GM23338 (cell line): ENCODE measurements around the gene DIAPH3. TPM values are rescaled to one million over a fixed set of nuclear protein-coding genes. Genes with fewer than 3 reads are reported as not detected.

ENCODE experiments used
- ATAC-seq: fragments of 200-7000 bp; cut with Tn5 transposase; 3 replicates; pipeline ENCODE4 v1.9.1; 2020
- DNase-seq: peaks from one replicate; pipeline ENCODE4 v3.0.0-alpha.2; 2015; ENCODE audit warnings: low spot score
- H2AFZ ChIP-seq: fragments of 200-600 bp; sonication (generic); 2 replicates; pipeline ENCODE4 v1.8.0; 2016; ENCODE audit warnings: antibody characterized with exemption, mild to moderate bottlenecking, moderate library complexity
- H3F3A ChIP-seq: fragments of 200-600 bp; sonication (generic); replicated peaks from 2 replicates; pipeline ENCODE4 v1.8.0; 2017; ENCODE audit warnings: antibody characterized with exemption, mixed run types, low read depth
- H3K27ac ChIP-seq: fragments of 200-600 bp; sonication (generic); 2 replicates; pipeline ENCODE4 v1.6.1; 2016; ENCODE audit warnings: low read depth
- H3K27me3 ChIP-seq: fragments of 200-600 bp; sonication (generic); 2 replicates; pipeline ENCODE4 v1.8.0; 2016; ENCODE audit warnings: mild to moderate bottlenecking, mixed run types, moderate library complexity; ENCODE audit not compliant: insufficient read depth
- H3K36me3 ChIP-seq: fragments of 200-600 bp; sonication (generic); 2 replicates; pipeline ENCODE4 v1.8.0; 2016; ENCODE audit warnings: mild to moderate bottlenecking; ENCODE audit not compliant: insufficient read depth
- H3K4me1 ChIP-seq: fragments of 200-600 bp; sonication (generic); 2 replicates; pipeline ENCODE4 v1.8.0; 2016; ENCODE audit warnings: mild to moderate bottlenecking, moderate library complexity; ENCODE audit not compliant: insufficient read depth
- H3K4me2 ChIP-seq: fragments of 200-600 bp; sonication (generic); 2 replicates; pipeline ENCODE4 v1.7.1; 2017; ENCODE audit warnings: mixed run types
- H3K4me3 ChIP-seq: fragments of 200-600 bp; sonication (generic); 2 replicates; pipeline ENCODE4 v1.6.1; 2016; ENCODE audit warnings: mixed run types
- H3K79me2 ChIP-seq: fragments of 200-600 bp; sonication (generic); replicated peaks from 2 replicates; pipeline ENCODE4 v1.8.0; 2017; ENCODE audit warnings: mild to moderate bottlenecking; ENCODE audit not compliant: insufficient read depth
- H3K9me2 ChIP-seq: fragments of 200-600 bp; sonication (generic); 2 replicates; pipeline ENCODE4 v1.8.0; 2017; ENCODE audit not compliant: insufficient read depth
- H4K20me1 ChIP-seq: fragments of 200-600 bp; sonication (generic); replicated peaks from 2 replicates; pipeline ENCODE4 v1.8.0; 2017; ENCODE audit warnings: mild to moderate bottlenecking; ENCODE audit not compliant: insufficient read depth
- H3K27ac Mint-ChIP-seq: 2 replicates; pipeline ENCODE4 v1.8.0; 2020; ENCODE audit warnings: inconsistent platforms, mild to moderate bottlenecking, moderate library complexity, mixed read lengths
- H3K27me3 Mint-ChIP-seq: 3 replicates; pipeline ENCODE4 v1.8.0; 2022; ENCODE audit warnings: low read depth, mild to moderate bottlenecking, moderate library complexity, mixed read lengths, inconsistent platforms; ENCODE audit not compliant: insufficient read depth, poor library complexity
- H3K36me3 Mint-ChIP-seq: 3 replicates; pipeline ENCODE4 v1.8.0; 2021; ENCODE audit warnings: low read depth, mild to moderate bottlenecking, inconsistent platforms, moderate library complexity, mixed read lengths
- H3K4me1 Mint-ChIP-seq: 3 replicates; pipeline ENCODE4 v1.8.0; 2020; ENCODE audit warnings: mild to moderate bottlenecking, inconsistent platforms, mixed read lengths
- H3K4me3 Mint-ChIP-seq: 3 replicates; pipeline ENCODE4 v1.8.0; 2021; ENCODE audit warnings: moderate library complexity, mild to moderate bottlenecking, inconsistent platforms, mixed read lengths
- H3K9me3 Mint-ChIP-seq: 3 replicates; pipeline ENCODE4 v1.8.0; 2020; ENCODE audit warnings: moderate library complexity, mild to moderate bottlenecking, inconsistent platforms, mixed read lengths
- CREB1 ChIP-seq: fragments of 250-450 bp; sonication (Bioruptor Pico); IDR thresholded peaks from 2 replicates; pipeline ENCODE4 v1.5.0; 2020; ENCODE audit warnings: low read depth, mild to moderate bottlenecking, moderate library complexity
- CTCF ChIP-seq, 2 experiments: fragments of 200-600 bp in 1 of 2; sonication (generic) in 1 of 2; conservative IDR thresholded peaks; 2 replicates each; pipeline versions ENCODE4 v1.5.1 to v1.6.1; 2016 to 2017; ENCODE audit warnings: antibody characterized with exemption in 2 of 2, low read depth in 2 of 2, mild to moderate bottlenecking in 2 of 2, moderate library complexity in 1 of 2
- ETS1 ChIP-seq: IDR thresholded peaks from 2 replicates; pipeline ENCODE4 v1.6.1; 2016; ENCODE audit warnings: antibody characterized with exemption
- EZH2 ChIP-seq: fragments of 200-600 bp; sonication (generic); IDR thresholded peaks from one replicate; pipeline ENCODE4 v1.8.0; 2017; ENCODE audit warnings: antibody characterized with exemption, mild to moderate bottlenecking, low read depth; ENCODE audit not compliant: unreplicated experiment
- EZH2phosphoT487 ChIP-seq: fragments of 200-600 bp; sonication (generic); IDR thresholded peaks from one replicate; pipeline ENCODE4 v1.8.1; 2018; ENCODE audit warnings: antibody characterized with exemption; ENCODE audit not compliant: unreplicated experiment
- JUNB ChIP-seq: IDR thresholded peaks from one replicate; pipeline ENCODE4 v1.6.1; 2016; ENCODE audit warnings: antibody characterized with exemption; ENCODE audit not compliant: unreplicated experiment
- NANOG ChIP-seq: IDR thresholded peaks from 2 replicates; pipeline ENCODE4 v1.6.1; 2016; ENCODE audit warnings: antibody characterized with exemption, borderline replicate concordance
- POLR2AphosphoS5 ChIP-seq: IDR thresholded peaks from 2 replicates; pipeline ENCODE4 v1.6.1; 2016; ENCODE audit warnings: antibody characterized with exemption, low read depth
- REST ChIP-seq: IDR thresholded peaks from one replicate; pipeline ENCODE4 v1.6.1; 2018; ENCODE audit warnings: antibody characterized with exemption; ENCODE audit not compliant: unreplicated experiment
- STAT1 ChIP-seq: IDR thresholded peaks from one replicate; pipeline ENCODE4 v1.6.1; 2016; ENCODE audit warnings: antibody characterized with exemption; ENCODE audit not compliant: unreplicated experiment
- ZNF114 ChIP-seq: fragments of 250-450 bp; sonication (Bioruptor Pico); IDR thresholded peaks from 2 replicates; pipeline ENCODE4 v1.5.0; 2020; ENCODE audit warnings: mild to moderate bottlenecking, moderate library complexity
- ZNF331 ChIP-seq: fragments of 250-450 bp; sonication (Bioruptor Pico); IDR thresholded peaks from 2 replicates; pipeline ENCODE4 v1.5.0; 2020; ENCODE audit warnings: low read depth, mild to moderate bottlenecking, moderate library complexity
- polyA plus RNA-seq: library from polyadenylated mRNA; unstranded; fragments of >200 nt; fragmentation: Nextera tagmentation; extraction: Ambion mirVana; gene quantifications from 2 replicates; pipeline ENCODE4 v1.2.1, GENCODE V29; 2016
- total RNA-seq: library from RNA; depleted of rRNA; stranded (reverse); fragments of >200 nt; shearing (Covaris generic); gene quantifications from 2 replicates; pipeline ENCODE4 v1.2.3, GENCODE V29; 2014

Gene DIAPH3
- total and polyA plus RNA-seq, 2 experiments from 2014 or later = 23.4 to 30.2 TPM

- DNase-seq = no peak
- H2AFZ ChIP-seq = no peak overlapping the region
- Mint-ChIP-seq H3K27me3 (peaks cover 7% of the 10 kb centered on the region), H3K27ac (no peak overlapping the region), H3K36me3 (no peaks in the 10 kb centered on the region), H3K4me3 (no peak overlapping the region), H3K9me3 (no peaks in the 10 kb centered on the region), H3K4me1 (no peaks in the 10 kb centered on the region)
- no peak overlapping the region for H3K4me3 ChIP-seq
- H3K27me3 ChIP-seq = no peaks in the 10 kb centered on the region
- H3K36me3 ChIP-seq = no peaks in the 10 kb centered on the region
- ATAC-seq = no peak
- H3K9me2 ChIP-seq = no peaks in the 10 kb centered on the region
- no peaks in the 10 kb centered on the region for H3K4me1 ChIP-seq
- H3K27ac ChIP-seq = no peak overlapping the region
- no peak for TF ChIP-seq REST
- H3F3A ChIP-seq = no peaks in the 10 kb centered on the region
- H4K20me1 ChIP-seq = no peaks in the 10 kb centered on the region
- no peak overlapping the region for H3K4me2 ChIP-seq
- no peaks in the 10 kb centered on the region for H3K79me2 ChIP-seq
Measured at GRCh38 chr13:59924256-59924655, 239.5 kb downstream of the DIAPH3 start.

- Histone ChIP-seq H3K9me2 (no peaks in the 10 kb centered on the region), H2AFZ (no peak overlapping the region), H3K27me3 (no peaks in the 10 kb centered on the region), H4K20me1 (no peaks in the 10 kb centered on the region), H3K79me2 (no peaks in the 10 kb centered on the region), H3K4me1 (no peaks in the 10 kb centered on the region), H3K4me3 (no peak overlapping the region), H3K36me3 (no peaks in the 10 kb centered on the region), H3K4me2 (no peak overlapping the region), H3F3A (no peaks in the 10 kb centered on the region), H3K27ac (no peak overlapping the region)
- Mint-ChIP-seq H3K4me1 (no peaks in the 10 kb centered on the region), H3K27ac (no peak overlapping the region), H3K36me3 (no peaks in the 10 kb centered on the region; the same call in 2 of the 3 replicates), H3K9me3 (no peaks in the 10 kb centered on the region), H3K4me3 (no peak overlapping the region), H3K27me3 (no peaks in the 10 kb centered on the region)
- no peak for DNase-seq
- no peak for ATAC-seq
- TF ChIP-seq POLR2AphosphoS5 (no peak), ZNF331 (CRISPR knock-in tag) (no peak), ETS1 (no peak), NANOG (no peak), ZNF114 (CRISPR knock-in tag) (no peak), EZH2phosphoT487 (no peak), CREB1 (no peak), JUNB (no peak), STAT1 (no peak), CTCF (conservative IDR thresholded peaks at IDR 0.05; ENCODE audit: low read depth in 2 of 2) (no peak), EZH2 (no peak), REST (no peak)
Measured at GRCh38 chr13:59915252-59915651, 248.5 kb downstream of the DIAPH3 start.
